Kidney epithelial cell (primary cell): ENCODE results near the gene FLNA. TPM values are rescaled to one million over a fixed set of nuclear protein-coding genes. Genes with fewer than 3 reads are reported as not detected.

ENCODE experiments used
- DNase-seq: peaks from one replicate; pipeline ENCODE4 v3.0.0-alpha.2; 2010; ENCODE audit warnings: low read depth
- H3K27me3 ChIP-seq: 2 replicates; pipeline ENCODE4 v1.6.0; 2011; ENCODE audit warnings: low read length; ENCODE audit not compliant: control insufficient read depth, insufficient read depth
- H3K36me3 ChIP-seq: 2 replicates; pipeline ENCODE4 v1.5.1; 2011; ENCODE audit warnings: low read length; ENCODE audit not compliant: control insufficient read depth, insufficient read depth
- H3K4me3 ChIP-seq: 2 replicates; pipeline ENCODE4 v1.5.1; 2011; ENCODE audit warnings: low read depth, mild to moderate bottlenecking, control low read depth, low read length
- CTCF ChIP-seq: IDR thresholded peaks from 2 replicates; pipeline ENCODE4 v1.5.1; 2011; ENCODE audit warnings: mild to moderate bottlenecking, moderate library complexity, low read length, control low read depth, inconsistent platforms; ENCODE audit not compliant: insufficient read depth, poor library complexity, severe bottlenecking
- total RNA-seq: library from RNA; depleted of rRNA; stranded (reverse); fragments of >200 nt; gene quantifications from 2 replicates; pipeline ENCODE4 v1.2.3, GENCODE V29; 2015

The FLNA gene
- total RNA-seq, 1 donor from 2014 or later: 2,357 TPM

GRCh38 chrX:154417157-154417556 is 42.7 kb upstream of the FLNA start:
- TF ChIP-seq CTCF: no peak
- Histone ChIP-seq H3K27me3 (no peaks in the 10 kb centered on the region), H3K4me3 (no peak overlapping the region), H3K36me3 (no peaks in the 10 kb centered on the region)
- no peak for DNase-seq

- Histone ChIP-seq H3K36me3 (no peaks in the 10 kb centered on the region), H3K27me3 (no peaks in the 10 kb centered on the region), H3K4me3 (no peak overlapping the region)
- DNase-seq: no peak
- no peak for TF ChIP-seq CTCF
Observed at GRCh38 chrX:154413142-154413541, 38.7 kb upstream of the FLNA start.

- H3K27me3 ChIP-seq: no peaks in the 10 kb centered on the region
- H3K4me3 ChIP-seq: peak overlapping the region; percentile 65
- no peak for DNase-seq
- H3K36me3 ChIP-seq: no peaks in the 10 kb centered on the region
- no peak for TF ChIP-seq CTCF
Observed at GRCh38 chrX:154412468-154412867, 38.0 kb upstream of the FLNA start.

GRCh38 chrX:154411981-154412340 is 37.5 kb upstream of the FLNA start:
- no peak for DNase-seq
- Histone ChIP-seq H3K27me3 (no peaks in the 10 kb centered on the region), H3K36me3 (no peaks in the 10 kb centered on the region), H3K4me3 (peak overlapping the region; percentile 65)
- no peak for TF ChIP-seq CTCF

GRCh38 chrX:154409222-154409871 is 34.9 kb upstream of the FLNA start, which contains the start of gene DNASE1L1:
TSS of gene DNASE1L1 (minus strand) at chrX:154409254. CDS start at chrX:154405568, 3,686 bp downstream.
- peak; percentile 60 for DNase-seq
- H3K36me3 ChIP-seq: no peaks in the 10 kb centered on the region
- peak within 1 kb of the TSS; percentile 32 for H3K4me3 ChIP-seq
- no peaks in the 10 kb centered on the region for H3K27me3 ChIP-seq
- TF ChIP-seq CTCF: no peak

GRCh38 chrX:154408659-154409221 is 34.3 kb upstream of the FLNA start:
- H3K27me3 ChIP-seq: no peaks in the 10 kb centered on the region
- no peak for TF ChIP-seq CTCF
- peak overlapping the region; percentile 32 for H3K4me3 ChIP-seq
- H3K36me3 ChIP-seq: no peaks in the 10 kb centered on the region
- no peak for DNase-seq
